GM21360 (cell line): ENCODE measurements around the gene MEAK7.

Experiments used
- ATAC-seq: cut with Tn5 transposase; IDR thresholded peaks from one replicate; pipeline ENCODE4 v1.9.1; 2021; ENCODE audit warnings: mild to moderate bottlenecking, moderate library complexity; ENCODE audit not compliant: unreplicated experiment

Gene MEAK7

GRCh38 chr16:84471966-84472365 lies 32.5 kb downstream of the MEAK7 start:
- ATAC-seq = no peak

DNA sequence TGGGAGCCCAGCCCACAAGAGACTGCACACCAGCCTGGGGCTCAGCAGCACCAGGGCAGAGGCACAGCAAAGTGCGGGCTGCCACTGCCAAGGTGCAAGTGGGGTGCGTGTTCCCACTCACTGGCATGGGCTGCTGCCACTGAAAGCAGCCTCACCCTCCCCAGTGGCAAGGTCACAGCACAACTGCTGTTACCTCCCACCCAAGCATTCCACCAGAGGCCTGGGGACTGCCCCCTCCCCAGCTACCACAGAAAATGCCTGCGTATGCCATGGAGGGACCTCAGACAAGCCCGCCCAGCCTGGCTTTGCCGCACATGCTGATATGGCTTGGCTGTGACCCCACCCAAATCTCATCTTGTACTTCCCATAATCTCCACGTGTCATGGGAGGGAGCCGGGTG lies 33.1 kb downstream of the MEAK7 start:
- ATAC-seq = no peak

GRCh38 chr16:84467709-84468108 lies 36.8 kb downstream of the MEAK7 start:
- no peak for ATAC-seq

DNA sequence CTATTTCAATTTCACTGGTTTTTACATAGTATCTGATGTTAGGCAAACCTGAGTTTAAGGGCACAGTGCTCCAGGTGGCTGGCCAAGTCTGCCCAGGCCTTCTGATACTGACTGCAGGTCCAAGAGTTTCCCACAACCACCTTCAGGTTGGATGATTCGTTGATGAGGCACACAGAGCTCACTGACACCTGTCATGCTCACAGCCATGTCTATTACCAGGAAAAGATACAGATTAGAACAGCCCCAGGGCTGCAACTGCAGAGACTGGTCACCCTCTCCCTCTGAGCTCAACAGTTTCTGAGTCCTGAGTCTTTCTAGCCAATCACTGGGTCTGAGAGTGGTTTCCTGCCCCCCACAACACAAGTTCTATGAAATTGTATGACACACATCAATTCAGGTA lies 37.2 kb downstream of the MEAK7 start:
- no peak for ATAC-seq

- ATAC-seq = no peak
Observed at GRCh38 chr16:84466692-84467091, 37.8 kb downstream of the MEAK7 start.

DNA sequence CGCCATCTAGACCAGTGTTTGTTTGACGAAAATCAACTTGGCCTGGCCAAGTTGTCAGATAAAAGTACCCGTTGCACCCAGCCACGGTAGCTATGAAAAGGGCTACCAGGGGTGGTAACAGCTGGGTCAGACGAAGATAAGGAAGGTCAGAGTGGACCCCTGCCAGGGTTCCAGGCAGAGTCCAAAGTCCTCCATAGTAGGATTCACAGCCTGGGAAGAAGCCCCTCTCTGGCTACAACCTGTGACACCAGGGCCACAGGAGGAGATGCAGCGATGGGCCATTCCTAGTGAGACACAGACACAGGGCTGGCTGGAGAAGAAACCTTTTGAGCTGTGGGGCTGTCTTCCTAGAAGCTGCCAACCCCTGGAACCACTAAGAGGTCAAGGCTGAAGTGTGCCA lies 39.3 kb downstream of the MEAK7 start:
- ATAC-seq = no peak

- no peak for ATAC-seq
Observed at GRCh38 chr16:84464116-84464515, 40.3 kb downstream of the MEAK7 start.

- ATAC-seq = no peak
Observed at GRCh38 chr16:84463221-84463620, 41.2 kb downstream of the MEAK7 start.

- ATAC-seq = no peak
Observed at GRCh38 chr16:84462296-84463210, 41.9 kb downstream of the MEAK7 start.

- no peak for ATAC-seq
Observed at GRCh38 chr16:84461413-84462295, 42.8 kb downstream of the MEAK7 start.

DNA sequence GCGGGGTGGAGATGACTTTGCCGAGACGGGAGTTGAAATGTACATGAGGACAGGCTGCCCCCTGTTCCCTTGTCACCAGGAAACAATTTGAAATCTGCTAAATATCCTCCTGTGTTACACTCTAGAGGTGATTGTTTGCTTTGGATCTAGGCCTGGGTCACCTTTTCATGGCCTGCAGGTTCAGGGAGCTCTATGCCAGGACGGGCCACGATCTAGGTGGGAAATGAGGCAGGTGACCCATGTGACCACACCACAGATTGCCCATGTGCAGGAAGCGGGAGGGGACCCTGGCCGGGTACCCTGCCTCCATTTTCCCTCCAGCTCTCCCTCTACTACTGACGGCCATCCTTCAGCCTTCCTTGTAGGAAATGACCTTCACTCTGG lies 43.4 kb downstream of the MEAK7 start:
- ATAC-seq = no peak

- ATAC-seq = no peak
Observed at GRCh38 chr16:84460406-84461028, 43.9 kb downstream of the MEAK7 start.

GRCh38 chr16:84459941-84460405 lies 44.5 kb downstream of the MEAK7 start:
- no peak for ATAC-seq

DNA sequence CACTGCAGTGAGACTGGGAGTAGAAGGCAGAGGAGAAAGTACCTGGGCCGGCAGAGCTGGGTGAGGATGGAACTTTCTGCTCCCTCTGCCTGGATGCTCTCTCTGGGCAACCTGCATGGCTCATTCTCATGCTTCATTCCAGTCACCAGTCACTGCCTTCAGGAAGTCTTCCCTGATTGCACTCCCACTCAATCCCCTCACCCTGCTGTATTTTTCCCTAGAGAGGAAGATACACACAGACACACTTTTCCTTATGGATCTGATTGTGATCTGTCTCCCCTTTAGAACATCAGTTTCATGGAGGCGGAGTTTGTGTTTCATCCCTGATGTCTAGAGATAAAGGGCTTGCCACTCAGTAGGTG lies 44.9 kb downstream of the MEAK7 start:
- ATAC-seq = no peak

DNA sequence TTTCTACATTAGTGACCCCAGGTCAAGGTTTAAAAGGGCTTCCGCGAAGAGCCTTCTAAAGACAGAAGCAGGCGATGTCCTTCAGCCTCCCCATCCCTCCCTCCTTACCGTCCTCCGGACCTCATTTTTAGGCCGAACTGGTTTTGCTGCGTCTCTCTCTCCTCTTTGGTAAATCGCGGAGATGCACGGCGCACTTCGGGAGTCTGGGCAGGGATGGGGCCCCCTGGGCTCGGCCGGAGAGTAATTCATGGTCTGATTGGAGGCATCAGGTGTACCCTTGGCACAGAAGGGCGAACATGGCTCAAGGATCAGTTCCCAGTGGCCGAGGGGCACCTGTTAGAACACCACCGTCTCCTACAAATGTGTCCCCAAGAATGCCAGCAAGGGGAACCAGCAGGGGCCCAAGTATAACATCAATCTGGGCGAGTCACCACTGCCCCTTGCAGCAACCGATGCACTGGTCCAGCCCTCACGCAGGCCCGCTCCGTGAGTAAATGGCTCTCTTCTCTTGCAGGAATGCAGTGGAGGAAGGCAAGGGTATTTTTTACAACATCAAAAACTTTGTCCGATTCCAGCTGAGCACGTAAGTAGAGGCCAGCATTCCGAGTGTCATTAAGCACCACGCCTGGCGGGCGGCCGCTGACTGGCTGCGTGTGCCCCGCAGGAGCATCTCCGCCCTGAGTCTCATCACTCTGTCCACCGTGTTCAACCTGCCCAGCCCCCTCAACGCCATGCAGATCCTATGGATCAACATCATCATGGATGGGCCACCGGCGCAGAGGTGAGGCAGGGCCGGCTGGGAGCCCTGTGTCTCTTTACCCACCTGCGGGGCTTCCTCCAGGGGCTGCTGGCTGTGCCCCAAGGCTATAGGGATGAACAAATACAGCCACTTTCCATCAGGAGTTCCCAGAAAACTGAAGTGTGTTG lies 45.6 kb downstream of the MEAK7 start:
- ATAC-seq = no peak

GRCh38 chr16:84455031-84455430 lies 49.4 kb downstream of the MEAK7 start:
- no peak for ATAC-seq
